NCI-H2171 treated with DMSO at 0.1 percent for 48 hours (cell line): Measurements from ENCODE around the gene MYLK2.
A peak's percentile ranks its signal among the peaks of the same experiment; 100 is the strongest.

Source experiments
- DNase-seq: peaks from one replicate; lab custom pipeline; 2025; lab: John Stamatoyannopoulos, UW

Gene MYLK2

GRCh38 chr20:31872406-31872805 is 53.2 kb downstream of the MYLK2 start:
- no peak for DNase-seq

DNA sequence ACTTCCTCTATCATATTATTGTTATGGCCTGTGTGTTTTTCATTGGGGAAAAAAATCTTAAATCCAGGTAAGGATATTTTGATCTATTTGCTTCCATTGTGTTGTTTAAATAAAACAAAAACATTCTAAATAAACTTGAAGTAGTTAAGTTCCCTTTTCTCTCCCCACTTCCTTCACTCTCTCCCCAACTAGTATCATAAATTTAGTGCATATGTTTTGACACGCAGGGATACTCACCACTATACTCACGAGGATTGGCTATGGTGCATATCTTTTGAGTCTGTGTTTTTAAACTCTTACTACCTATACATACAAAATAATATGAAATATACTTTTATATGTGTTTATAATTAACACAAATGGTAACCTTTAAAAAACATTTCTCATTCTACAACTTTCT is 56.5 kb downstream of the MYLK2 start:
- DNase-seq, result no peak

- DNase-seq, result no peak
Observed at GRCh38 chr20:31877684-31878083, 58.5 kb downstream of the MYLK2 start.

- DNase-seq, result peak; percentile 94
Observed at GRCh38 chr20:31879143-31879987, 60.2 kb downstream of the MYLK2 start.

- no peak for DNase-seq
Observed at GRCh38 chr20:31881945-31882344, 62.8 kb downstream of the MYLK2 start.

DNA sequence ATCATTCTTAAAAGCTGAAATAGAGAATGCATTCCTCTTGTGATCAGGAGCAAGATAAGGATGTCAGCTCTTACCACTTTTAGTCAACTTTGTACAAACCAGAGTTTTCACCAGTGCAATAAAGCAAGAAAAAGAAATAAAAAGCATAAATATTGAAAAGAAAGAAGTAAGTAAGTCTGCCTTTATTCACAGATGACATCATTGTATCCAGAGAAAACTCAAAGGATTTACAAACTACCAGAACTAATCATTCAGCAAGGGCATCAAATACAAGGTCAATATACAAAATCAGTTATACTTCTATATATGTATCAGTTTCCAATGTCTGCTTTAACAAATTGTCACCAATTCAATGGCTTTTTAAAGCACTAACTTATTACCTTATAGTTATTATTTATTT is 64.7 kb downstream of the MYLK2 start:
- no peak for DNase-seq
